ENCODE measurements around the gene TBX20.

The TBX20 gene

DNA sequence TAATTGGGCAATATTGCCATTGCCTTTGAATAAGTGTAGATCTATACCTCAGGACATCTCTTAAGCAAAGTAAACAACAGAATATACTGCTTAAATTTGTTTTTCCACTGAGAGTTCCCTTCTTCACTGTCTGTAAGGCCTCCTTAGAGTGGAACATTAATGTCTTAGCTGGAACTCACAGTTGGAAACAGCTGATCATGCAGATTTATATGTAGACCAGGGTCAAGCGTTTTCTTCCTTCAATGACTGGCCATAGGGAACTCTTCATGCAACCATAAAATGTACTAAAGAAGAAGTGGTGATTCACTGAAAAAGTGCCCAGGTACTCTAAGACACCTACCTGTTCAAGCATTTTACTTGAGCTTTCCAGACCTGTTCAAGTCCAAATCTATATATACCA is 18.3 kb upstream of the TBX20 start:
- TF ChIP-seq, protein P1, sequence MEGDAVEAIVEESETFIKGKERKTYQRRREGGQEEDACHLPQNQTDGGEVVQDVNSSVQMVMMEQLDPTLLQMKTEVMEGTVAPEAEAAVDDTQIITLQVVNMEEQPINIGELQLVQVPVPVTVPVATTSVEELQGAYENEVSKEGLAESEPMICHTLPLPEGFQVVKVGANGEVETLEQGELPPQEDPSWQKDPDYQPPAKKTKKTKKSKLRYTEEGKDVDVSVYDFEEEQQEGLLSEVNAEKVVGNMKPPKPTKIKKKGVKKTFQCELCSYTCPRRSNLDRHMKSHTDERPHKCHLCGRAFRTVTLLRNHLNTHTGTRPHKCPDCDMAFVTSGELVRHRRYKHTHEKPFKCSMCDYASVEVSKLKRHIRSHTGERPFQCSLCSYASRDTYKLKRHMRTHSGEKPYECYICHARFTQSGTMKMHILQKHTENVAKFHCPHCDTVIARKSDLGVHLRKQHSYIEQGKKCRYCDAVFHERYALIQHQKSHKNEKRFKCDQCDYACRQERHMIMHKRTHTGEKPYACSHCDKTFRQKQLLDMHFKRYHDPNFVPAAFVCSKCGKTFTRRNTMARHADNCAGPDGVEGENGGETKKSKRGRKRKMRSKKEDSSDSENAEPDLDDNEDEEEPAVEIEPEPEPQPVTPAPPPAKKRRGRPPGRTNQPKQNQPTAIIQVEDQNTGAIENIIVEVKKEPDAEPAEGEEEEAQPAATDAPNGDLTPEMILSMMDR (IDR thresholded peaks at IDR 0.05; ENCODE audit: insufficient read depth, low read depth, low read length, missing control alignments): no peak

DNA sequence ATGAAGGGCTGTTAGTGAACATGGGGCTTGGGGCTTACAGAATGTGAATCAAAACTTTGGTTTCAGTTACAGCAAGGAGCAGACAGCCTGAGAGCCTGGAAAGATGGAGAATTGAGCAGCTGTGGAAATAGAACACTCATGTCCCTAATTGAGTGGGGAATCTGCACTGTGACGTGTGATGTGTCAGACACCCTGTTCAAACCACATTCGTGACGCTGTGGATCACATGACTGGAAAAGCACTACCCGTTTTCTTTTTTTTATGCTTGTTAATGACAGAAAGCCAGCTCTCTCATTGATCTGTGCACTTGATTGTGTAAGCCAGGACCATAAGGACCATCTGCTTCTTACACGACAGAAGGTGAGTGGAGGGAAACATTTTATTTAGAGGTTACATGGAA is 15.1 kb upstream of the TBX20 start:
- no peak overlapping the region for H3K4me3 ChIP-seq (ENCODE audit: low read length)
- TF ChIP-seq, protein P1 (IDR thresholded peaks at IDR 0.05; ENCODE audit: insufficient read depth, low read depth, low read length, missing control alignments): no peak
- DNase-seq (ENCODE audit: low read depth): no peak

More for the DNA sequence above, 18.3 kb upstream of the TBX20 start:
- no peak for DNase-seq (ENCODE audit: low read depth)
- H3K4me3 ChIP-seq (ENCODE audit: low read length): no peak overlapping the region

DNA sequence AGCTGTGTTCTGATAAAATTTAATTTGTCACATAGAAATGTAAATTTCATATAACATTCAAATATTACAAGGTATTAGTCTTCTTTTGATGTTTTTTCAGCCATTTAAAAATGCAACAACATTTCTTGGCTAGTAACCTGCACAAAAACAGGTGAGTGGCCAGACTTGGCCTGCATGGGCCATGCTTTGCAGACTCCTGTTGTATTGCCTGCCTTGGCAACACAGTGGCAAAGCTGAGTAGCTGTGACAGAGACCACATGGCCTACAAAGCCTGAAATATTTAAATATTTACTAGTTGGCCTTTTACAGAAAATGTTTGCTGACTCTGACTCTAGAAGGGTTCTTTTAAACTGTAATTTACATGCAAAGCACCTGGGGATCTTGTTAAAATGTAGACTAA is 13.5 kb upstream of the TBX20 start:
- H3K4me3 ChIP-seq (ENCODE audit: low read length): no peak overlapping the region
- no peak for DNase-seq (ENCODE audit: low read depth)
- TF ChIP-seq, protein P1 (IDR thresholded peaks at IDR 0.05; ENCODE audit: insufficient read depth, low read depth, low read length, missing control alignments): no peak

DNA sequence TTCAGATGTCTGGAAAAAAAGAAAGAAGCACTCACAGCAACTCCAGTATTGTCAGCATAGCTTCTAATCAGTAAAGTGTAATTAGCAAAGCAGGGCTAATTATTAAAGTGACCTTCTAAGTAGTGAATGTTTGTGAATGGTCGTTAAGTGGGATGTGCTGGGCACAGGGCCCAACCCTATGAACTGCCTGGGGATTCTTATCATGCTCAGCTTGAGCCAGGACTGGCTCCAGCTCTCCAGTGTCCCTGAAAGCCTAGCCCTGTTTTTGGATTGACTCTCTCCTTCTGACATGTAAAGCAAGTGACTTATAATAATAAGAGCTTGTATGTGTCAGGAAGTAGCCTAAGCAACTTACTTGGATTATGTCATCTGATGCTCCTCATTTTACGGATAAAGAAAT is 9.5 kb upstream of the TBX20 start:
- DNase-seq (ENCODE audit: low read depth): no peak
- TF ChIP-seq, protein P1 (IDR thresholded peaks at IDR 0.05; ENCODE audit: insufficient read depth, low read depth, low read length, missing control alignments): no peak
- H3K4me3 ChIP-seq (ENCODE audit: low read length): no peak overlapping the region

DNA sequence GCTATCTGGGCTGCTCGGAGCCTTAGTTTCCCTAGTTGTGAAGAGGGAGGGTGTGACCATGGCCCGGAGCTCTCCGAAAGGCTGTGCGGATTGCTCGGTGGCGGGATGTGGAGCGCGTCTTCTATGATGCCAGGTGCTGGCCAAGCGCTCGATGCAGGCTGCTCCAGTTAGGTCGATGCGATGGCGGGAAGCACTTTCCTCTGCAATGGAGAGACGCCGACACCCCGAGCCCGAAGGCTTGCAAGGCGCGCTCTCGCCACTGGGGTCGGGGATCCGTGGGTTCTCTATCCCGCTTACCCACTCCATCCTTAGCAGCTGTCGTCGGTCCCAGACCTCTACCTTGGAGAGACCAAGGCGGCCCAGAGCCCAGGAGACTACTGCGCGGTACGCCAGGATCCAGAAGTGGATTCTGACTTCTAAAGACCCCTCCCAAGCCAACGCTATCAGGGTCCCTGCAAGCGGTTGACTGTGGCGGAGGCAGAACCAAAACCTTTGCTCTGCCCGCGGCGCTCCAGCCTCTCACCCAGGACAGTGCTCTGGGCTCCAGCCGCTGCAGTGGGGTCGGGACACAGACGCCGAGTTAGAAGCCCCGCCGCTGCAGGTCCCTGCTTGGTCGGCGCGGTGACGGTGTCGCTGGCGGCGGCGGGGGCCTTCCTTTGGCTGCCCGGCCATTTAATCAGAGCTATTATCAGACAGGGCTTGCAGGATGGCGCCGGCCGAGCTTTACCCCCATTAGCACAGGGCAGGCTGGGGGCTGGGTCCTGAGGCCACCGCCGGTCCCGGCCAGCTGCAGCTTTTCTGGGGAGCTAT is 7.8 kb upstream of the TBX20 start:
- no peak overlapping the region for H3K4me3 ChIP-seq (ENCODE audit: low read length)
- no peak for DNase-seq (ENCODE audit: low read depth)
- TF ChIP-seq, protein P1 (IDR thresholded peaks at IDR 0.05; ENCODE audit: insufficient read depth, low read depth, low read length, missing control alignments): no peak

DNA sequence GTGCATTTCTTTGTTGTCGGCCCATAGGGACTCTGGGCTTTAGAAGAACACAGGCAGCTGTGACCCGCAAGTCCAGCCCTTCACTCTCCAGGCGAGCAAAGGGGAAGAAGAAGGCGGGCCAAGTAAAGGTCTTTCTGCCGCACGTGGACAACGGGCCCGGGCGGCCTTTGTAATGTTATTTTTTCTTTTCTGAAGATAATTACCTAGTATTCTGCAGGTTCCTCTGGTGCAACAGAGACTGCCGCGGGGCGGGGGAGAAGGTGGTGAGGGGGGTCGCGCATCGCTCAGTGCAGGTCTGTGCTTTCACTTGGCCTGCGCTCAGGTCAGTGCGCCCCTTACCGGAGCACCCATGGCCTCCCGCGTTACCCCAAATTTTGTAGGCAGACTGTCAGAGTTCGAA is 7.1 kb upstream of the TBX20 start:
- no peak overlapping the region for H3K4me3 ChIP-seq (ENCODE audit: low read length)
- no peak for DNase-seq (ENCODE audit: low read depth)
- TF ChIP-seq, protein P1 (IDR thresholded peaks at IDR 0.05; ENCODE audit: insufficient read depth, low read depth, low read length, missing control alignments): no peak

DNA sequence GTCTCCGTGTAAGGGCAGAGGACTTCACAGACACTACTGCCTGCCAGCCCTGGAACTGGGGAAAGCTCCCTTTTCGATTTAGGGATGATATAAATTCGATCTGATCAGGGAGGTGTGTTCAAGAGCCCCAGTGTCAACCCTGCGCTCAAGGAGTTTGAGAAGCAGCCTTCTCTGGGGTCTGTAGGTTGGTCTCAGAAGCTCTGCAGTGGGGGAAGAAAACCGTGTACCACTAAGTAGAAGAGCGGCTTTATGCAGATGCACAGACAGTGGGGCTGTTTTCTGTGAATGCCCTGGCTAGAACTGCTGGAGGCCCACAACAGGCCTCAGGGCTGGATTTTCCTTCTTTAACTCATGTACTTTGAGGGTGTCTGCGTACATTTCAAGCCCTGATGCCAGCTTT is 6.3 kb upstream of the TBX20 start:
- H3K4me3 ChIP-seq (ENCODE audit: low read length): no peak overlapping the region
- DNase-seq (ENCODE audit: low read depth): no peak
- TF ChIP-seq, protein P1 (IDR thresholded peaks at IDR 0.05; ENCODE audit: insufficient read depth, low read depth, low read length, missing control alignments): no peak

All from epithelial cell of esophagus (primary cell).